RWPE1 (cell line): Measurements from ENCODE around the gene UROD.
A peak's percentile ranks its signal among the peaks of the same experiment; 100 is the strongest.

Experiments
- CTCF ChIA-PET: fragments of 350-600 bp; sonication (Branson Sonifier 250); formaldehyde crosslinking; extraction: SDS; loops from one replicate; lab custom pipeline; 2021; lab: Yijun Ruan, JAX
- POLR2A ChIA-PET: fragments of 400-600 bp; formaldehyde crosslinking; extraction: SDS; loops from one replicate; lab custom pipeline; 2020; ENCODE audit warnings: antibody characterized with exemption; ENCODE audit not compliant: low non-redundant PET; lab: Yijun Ruan, JAX
- DNase-seq: peaks from one replicate; pipeline ENCODE4 v3.0.0; 2012; ENCODE audit warnings: low spot score
- H3K27ac ChIP-seq: fragments of 450-650 bp; 2 replicates; pipeline ENCODE4 v1.5.1; 2017
- TF ChIP-seq, protein P1 (sequence below): fragments of 450-650 bp; conservative IDR thresholded peaks from 2 replicates; pipeline ENCODE4 v1.5.1; 2017; ENCODE audit warnings: low read depth, mild to moderate bottlenecking

Gene UROD

GRCh38 chr1:45018599-45019230, 6.7 kb downstream of the UROD start:
- ChIA-PET CTCF (interaction anchor here (0.7 to 2.0 kb wide), 7 partner anchors 18 to 551 kb away, joined by 3 to 20 read pairs (median 4); no protein-coding TSS in a partner anchor), POLR2A (interaction anchor here (0.8 kb wide), 1 partner anchor 285 kb away, joined by 8 read pairs; no protein-coding TSS in a partner anchor)
- peak; percentile 29 for DNase-seq
- H3K27ac ChIP-seq = no peak overlapping the region
- TF ChIP-seq, protein P1, sequence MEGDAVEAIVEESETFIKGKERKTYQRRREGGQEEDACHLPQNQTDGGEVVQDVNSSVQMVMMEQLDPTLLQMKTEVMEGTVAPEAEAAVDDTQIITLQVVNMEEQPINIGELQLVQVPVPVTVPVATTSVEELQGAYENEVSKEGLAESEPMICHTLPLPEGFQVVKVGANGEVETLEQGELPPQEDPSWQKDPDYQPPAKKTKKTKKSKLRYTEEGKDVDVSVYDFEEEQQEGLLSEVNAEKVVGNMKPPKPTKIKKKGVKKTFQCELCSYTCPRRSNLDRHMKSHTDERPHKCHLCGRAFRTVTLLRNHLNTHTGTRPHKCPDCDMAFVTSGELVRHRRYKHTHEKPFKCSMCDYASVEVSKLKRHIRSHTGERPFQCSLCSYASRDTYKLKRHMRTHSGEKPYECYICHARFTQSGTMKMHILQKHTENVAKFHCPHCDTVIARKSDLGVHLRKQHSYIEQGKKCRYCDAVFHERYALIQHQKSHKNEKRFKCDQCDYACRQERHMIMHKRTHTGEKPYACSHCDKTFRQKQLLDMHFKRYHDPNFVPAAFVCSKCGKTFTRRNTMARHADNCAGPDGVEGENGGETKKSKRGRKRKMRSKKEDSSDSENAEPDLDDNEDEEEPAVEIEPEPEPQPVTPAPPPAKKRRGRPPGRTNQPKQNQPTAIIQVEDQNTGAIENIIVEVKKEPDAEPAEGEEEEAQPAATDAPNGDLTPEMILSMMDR = peak; percentile 64

- POLR2A ChIA-PET = no interaction called here
- no peak for DNase-seq
- CTCF ChIA-PET = no interaction called here
- no peak overlapping the region for H3K27ac ChIP-seq
- TF ChIP-seq, protein P1 = no peak
Measured at GRCh38 chr1:45023663-45024062, 11.6 kb downstream of the UROD start.

DNA sequence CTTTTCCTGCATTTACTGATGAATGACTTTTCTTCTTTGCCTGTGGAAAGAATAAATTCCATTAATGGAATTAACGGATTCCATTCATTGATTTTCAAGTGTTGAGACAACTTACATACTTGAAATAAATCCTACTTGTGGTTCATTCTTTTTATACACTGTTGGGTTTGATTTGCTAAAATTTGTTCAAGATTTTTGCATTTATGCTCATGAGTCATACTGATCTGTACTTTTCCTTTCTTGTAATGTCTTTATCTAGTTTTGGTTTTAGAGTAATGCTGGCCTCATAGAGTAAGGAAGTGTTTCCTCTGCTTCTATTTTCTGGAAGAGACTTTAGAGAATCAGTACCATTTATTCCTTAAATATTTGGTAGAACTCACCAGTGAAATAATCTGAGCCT, 14.4 kb downstream of the UROD start:
- POLR2A ChIA-PET = no interaction called here
- no peak overlapping the region for H3K27ac ChIP-seq
- CTCF ChIA-PET = no interaction called here
- TF ChIP-seq, protein P1 = no peak
- DNase-seq = no peak

DNA sequence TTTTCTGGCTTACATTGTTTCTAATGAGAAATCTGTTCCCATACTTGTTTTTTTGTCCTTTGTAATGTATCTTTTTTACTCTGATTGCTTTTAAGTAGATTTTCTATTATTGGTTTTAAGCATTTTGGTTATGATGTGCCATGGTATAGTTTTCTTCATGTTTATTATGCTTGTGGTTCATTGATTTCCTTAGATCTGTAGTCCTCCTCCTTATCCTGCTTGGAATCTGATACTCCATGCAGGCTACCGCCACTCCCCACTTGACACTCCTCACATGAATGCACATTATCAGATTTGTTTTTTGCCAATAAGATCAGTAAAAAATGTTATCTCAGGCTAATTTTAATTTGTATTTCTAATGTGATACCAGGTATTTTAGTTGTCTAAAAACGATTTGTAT, 20.8 kb downstream of the UROD start:
- TF ChIP-seq, protein P1 = no peak
- POLR2A ChIA-PET = no interaction called here
- H3K27ac ChIP-seq = no peak overlapping the region
- CTCF ChIA-PET = interaction anchor here (0.6 kb wide), 1 partner anchor 128 kb away, joined by 4 read pairs; no protein-coding TSS in a partner anchor
- DNase-seq = no peak

DNA sequence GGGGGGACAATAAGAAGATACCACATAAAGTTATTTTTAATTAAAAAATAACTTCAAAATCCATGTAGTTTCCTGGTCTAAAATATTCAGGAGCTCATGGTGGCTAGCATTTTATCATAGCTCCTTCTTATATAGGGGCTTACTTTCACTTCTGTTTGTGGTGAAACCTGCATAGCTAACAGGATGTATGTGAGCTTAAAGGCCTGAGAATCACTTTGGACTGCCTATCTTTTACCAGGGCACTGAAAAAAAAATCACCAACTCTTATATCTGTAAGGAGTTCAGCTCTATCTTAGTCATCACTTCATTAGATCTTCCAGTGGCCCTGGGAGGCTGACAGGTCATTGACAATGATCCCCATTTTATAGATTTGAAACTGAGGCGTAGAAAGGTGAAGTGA, 21.3 kb downstream of the UROD start:
- no peak for DNase-seq
- POLR2A ChIA-PET = no interaction called here

DNA sequence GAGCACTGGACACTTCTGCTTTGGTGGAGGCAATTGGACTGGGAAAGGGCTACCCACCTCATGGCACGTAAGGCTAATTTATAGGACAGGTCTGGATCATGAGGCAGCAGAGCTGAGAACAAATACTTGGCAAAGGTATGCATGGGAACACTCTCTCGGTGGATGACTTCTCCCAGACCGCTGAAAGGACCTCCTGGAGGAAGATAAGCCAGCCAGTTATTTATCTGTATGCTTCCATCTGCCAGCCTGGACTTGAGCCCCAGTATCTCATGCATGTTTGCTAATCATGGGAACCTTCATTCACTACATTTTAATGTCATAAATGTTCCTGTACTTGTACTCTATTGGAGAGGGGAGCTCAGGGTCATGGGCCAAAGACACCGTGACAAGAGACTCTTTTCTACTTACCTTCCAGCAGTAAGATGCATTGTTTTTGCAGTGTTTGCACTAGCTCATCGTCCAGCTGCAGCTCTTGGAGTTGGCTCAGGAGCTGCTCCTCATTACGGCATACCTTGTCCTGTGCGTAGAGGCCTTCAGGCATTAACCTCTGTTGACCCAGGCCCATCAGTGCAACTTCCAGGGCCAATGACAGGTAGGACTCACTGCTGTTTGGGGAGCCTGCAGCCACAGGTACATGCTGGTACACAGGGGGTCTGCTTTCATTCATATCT, 23.7 kb downstream of the UROD start:
- H3K27ac ChIP-seq = no peak overlapping the region
- TF ChIP-seq, protein P1 = no peak
- DNase-seq = no peak
- POLR2A ChIA-PET = no interaction called here
- CTCF ChIA-PET = no interaction called here

More for the DNA sequence above, 21.3 kb downstream of the UROD start:
- CTCF ChIA-PET = interaction anchor here (0.6 kb wide), 1 partner anchor 129 kb away, joined by 4 read pairs; no protein-coding TSS in a partner anchor
- H3K27ac ChIP-seq = no peak overlapping the region
- TF ChIP-seq, protein P1 = no peak
